ENCODE data around the gene PRKAR2B.

The PRKAR2B gene

DNA sequence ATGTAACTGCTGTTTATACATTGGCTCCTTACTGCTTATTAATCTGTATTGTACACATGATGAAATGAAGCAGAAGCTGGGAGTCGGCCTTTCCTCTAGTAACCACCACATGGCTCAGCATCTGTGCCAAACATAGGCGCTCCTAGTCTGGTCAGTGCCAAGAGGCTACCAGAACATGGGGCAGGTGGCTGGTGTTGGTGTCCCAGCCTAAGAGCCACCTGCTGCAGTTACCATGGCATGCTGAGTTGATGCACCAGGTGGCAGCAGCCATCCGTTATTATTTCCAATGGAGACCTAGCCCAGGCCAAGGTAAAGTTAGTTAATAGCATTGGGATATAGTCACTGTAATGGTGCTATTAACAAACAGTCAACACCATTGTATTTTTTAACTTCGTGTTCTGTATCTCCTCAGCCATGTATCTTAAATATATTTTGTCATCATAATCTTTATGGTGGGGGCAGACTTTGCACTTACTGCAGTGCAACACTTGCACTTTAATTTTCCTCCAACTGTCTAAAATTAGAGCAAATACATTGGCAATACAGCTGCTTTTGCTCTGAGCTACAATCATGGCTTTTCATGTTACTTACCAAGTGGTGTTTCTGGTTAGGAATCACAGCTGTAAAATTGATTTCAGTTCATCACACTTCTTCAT is 157.4 kb downstream of the PRKAR2B start:
- DNase-seq: peak; percentile 32

DNA sequence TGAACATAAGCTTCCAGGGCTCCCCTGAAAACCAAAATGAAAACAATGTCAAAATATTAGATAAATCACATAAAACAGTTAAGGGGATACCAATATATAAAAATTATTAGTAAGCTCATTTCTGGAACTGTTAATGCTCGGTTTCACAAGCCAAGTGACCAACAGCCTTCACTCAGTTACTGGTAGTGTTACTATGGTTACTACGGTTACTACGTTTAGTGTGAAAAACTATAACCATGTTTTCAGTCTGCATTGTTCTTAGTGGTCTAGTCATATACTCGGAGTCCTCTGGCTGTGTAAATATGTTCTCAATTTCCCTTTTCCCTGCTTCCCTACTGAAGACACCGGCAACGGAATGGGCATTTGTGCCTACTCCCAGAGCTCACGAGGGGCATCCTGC is 159.1 kb downstream of the PRKAR2B start:
- no peak for DNase-seq

DNA sequence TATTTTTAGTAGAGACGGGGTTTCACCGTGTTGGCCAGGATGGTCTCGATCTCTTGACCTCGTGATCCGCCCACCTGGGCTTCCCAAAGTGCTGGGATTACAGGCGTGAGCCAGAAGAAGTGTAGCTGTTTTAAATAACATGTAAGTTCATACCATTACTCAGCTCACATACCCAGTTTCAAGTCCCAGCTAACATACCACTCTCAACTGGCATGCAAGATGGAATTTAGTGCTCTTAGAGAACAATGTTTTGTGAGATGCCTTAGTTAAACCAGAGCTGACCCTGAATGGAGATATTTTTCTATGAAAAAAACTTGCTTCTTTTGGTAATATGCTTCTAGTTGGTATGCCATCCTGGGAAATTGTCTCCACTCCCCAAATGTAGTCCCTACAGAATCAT is 161.6 kb downstream of the PRKAR2B start:
- no peak for DNase-seq

DNA sequence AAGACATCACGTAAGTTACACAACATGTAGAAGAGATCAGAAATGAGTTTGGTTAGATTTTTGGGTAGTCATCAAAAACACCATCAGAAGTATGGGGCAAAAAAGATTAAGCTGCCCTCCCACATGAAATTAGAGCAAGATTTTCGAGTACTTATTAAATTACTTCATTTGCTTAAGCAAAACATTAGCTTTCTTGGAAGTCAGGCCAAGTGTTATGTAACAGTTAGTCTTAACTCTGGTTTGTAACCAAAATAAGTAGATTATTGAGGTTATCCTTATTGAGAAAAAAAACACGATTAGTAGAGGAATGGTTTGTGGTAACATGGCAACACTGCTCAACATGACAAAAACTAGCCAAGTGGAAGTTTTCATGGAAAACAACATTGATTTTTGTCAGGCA is 162.2 kb downstream of the PRKAR2B start:
- no peak for DNase-seq

DNA sequence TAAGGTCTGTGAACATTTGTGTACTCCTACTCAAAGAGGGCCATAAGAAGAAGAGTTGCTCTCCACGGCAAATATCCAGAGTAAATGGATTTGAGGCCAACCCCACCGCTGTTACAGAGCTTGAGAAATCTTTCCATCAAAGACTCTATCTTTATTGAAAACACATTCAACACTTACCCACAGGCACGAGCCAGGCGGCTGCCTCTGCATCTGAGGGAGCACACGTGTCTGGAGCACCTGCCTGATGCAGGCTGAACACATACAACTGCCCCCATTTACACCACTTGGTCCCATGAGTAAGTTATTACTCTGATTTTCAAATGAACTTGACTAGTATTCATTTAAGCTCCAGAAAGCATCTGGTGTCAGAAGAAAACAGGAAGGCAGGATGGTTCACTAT is 163.0 kb downstream of the PRKAR2B start:
- no peak for DNase-seq

DNA sequence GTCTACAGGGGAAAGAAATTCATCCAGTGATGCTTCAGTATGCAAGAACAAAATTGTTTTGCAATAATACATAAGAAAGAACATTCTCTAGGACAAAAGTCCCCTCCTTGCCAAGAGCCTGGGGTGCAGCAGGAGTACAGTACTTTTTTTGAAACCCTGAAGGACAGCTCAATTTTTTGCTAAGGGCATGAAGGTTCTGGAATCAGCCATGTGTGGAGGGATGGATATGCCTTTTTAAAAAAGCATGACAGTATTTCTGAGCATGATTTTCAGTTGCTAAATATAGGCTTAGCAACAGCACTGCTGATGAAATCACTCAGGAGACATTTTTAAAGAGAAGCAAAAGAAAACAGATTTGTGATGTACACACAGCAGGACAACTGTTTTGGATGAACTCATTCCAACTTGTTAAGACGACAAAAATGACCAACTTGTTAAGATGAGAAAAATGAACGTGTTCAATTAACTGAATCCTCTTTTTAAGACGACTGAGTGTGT is 163.6 kb downstream of the PRKAR2B start:
- no peak for DNase-seq

DNA sequence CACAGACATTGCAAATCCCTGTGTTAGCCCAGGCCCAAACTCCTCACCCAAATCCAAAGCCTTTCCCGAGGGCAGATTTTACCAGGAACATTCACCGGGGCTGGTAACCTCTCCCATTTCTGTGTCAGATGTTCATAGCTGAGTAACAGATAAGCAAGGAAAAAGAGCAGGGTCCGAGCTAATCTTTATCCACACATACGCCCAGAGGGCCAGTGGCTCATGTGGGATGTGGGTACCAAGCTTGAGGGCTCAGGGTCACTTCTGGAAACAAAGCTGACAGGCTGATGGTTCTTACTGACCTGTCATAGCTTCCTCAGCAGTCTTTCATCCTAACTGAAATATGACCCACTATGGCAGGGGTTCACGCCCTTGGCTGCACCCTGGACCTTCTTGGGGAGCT is 164.1 kb downstream of the PRKAR2B start:
- DNase-seq: no peak

DNA sequence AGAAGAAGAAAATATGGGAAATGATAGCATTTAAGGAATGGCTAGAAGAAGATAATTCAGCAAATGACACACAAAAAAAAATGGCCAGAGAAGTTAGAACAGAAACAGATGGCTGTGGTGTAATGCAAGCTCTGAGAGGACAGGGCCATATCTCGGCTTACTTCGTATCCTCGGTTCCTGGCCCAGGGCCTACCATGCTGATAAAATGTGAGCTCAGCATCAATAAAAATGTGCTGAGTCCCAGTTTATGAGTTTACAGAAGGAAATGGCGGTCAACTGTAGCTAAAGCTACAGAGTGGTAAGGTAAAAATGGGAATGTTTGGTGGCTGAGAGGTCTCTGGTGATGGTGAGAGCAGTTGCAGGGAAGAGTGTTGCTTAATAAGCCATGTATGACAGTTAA is 165.1 kb downstream of the PRKAR2B start:
- no peak for DNase-seq

DNA sequence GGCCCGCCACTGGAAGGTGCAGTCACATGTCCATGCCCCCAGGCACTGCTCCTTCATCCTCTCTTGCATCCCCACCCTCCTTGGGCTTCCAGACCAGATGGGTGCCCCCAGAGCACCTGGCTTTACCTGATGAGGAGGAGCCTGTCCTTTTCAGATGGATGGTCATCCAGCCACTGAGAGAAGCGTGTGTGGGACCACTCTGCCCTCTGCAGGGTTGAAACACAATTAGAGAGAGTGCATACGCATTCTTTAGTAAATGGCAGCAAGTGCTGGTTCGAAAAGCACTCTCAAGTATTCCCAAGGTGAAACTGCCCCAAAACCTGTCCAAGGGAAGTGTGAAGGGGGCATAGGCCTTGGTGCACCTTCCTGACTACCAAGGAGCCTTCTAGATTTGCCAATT is 165.9 kb downstream of the PRKAR2B start:
- no peak for DNase-seq

All from fibroblast of upper back skin (primary cell).